ENCODE measurements around the gene RNF10. TPM values are rescaled to one million over a fixed set of nuclear protein-coding genes. Genes with fewer than 3 reads are reported as not detected.

Gene RNF10
- total RNA-seq, 1 experiment from 2014 or later: 79.7 TPM

DNA sequence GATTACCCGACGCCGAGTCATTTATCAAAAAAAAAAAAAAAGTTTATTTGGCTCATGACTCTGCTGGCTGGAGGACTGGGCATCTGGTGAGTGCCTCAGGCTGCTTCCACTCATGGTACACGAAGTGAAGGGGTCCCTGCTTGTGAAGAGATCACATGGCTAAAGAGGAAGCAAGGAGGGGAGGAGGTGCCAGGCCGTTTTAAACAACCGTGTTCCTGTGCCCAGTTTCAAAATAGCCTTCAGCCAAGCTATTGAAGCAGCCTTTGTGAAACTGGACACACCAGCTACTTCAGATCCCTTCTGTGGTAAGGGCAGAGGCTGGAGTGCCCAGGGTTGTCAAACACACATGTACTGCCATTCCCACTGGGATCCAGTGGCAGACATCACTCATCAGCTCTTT is 39.4 kb downstream of the RNF10 start:
- BruUV-seq (replicated peaks): no TSS peak
- ATAC-seq (no peak), DNase-seq (no peak)
- H3K27ac ChIP-seq (ENCODE audit: low read length): no peak overlapping the region
- no peak overlapping the region for H3K4me3 ChIP-seq (ENCODE audit: low read length)
- no peaks in the 10 kb centered on the region for H4K20me1 ChIP-seq (ENCODE audit: low read length)
- H3K4me1 ChIP-seq (ENCODE audit: insufficient read depth, low read length): no peaks in the 10 kb centered on the region
- POLR2A ChIA-PET (ENCODE audit: unreplicated experiment): no interaction called here
- no peaks in the 10 kb centered on the region for H3K9me2 ChIP-seq (replicated peaks; ENCODE audit: low read length)
- peaks cover 83% of the 10 kb centered on the region for H3K36me3 ChIP-seq (ENCODE audit: low read depth, low read length)
- H2AFZ ChIP-seq (ENCODE audit: low read length): no peak overlapping the region
- no peaks in the 10 kb centered on the region for H3K27me3 ChIP-seq (ENCODE audit: low read length)
- H3K4me2 ChIP-seq (ENCODE audit: low read length): no peak overlapping the region
- no peak for TF ChIP-seq EZH2 (IDR thresholded peaks at IDR 0.05; ENCODE audit: low read length, unreplicated experiment)
- CTCF ChIA-PET: no interaction called here
- H3F3A ChIP-seq (ENCODE audit: low read length, unreplicated experiment): peaks cover 11% of the 10 kb centered on the region
- no peaks in the 10 kb centered on the region for H3K9me3 ChIP-seq (ENCODE audit: low read length)
- no peak overlapping the region for H3K9ac ChIP-seq (ENCODE audit: low read length)
- intact Hi-C loops (cut with micrococcal nuclease): no loop called here
- H3K79me2 ChIP-seq (ENCODE audit: low read length): no peaks in the 10 kb centered on the region

- peaks cover 84% of the 10 kb centered on the region for H3K36me3 ChIP-seq (ENCODE audit: low read depth, low read length)
- intact Hi-C loops (cut with micrococcal nuclease): no loop called here
- no peaks in the 10 kb centered on the region for H3K9me2 ChIP-seq (replicated peaks; ENCODE audit: low read length)
Measured at GRCh38 chr12:120574106-120574505, 40.0 kb downstream of the RNF10 start.

GRCh38 chr12:120579179-120579578 is 45.0 kb downstream of the RNF10 start:
- Histone ChIP-seq H4K20me1 (ENCODE audit: low read length) (no peaks in the 10 kb centered on the region), H3K4me3 (ENCODE audit: low read length) (no peak overlapping the region), H3K27me3 (ENCODE audit: low read length) (no peaks in the 10 kb centered on the region), H3K4me2 (ENCODE audit: low read length) (no peak overlapping the region), H3K36me3 (ENCODE audit: low read depth, low read length) (peaks cover 49% of the 10 kb centered on the region), H3K27ac (ENCODE audit: low read length) (no peak overlapping the region), H3K4me1 (ENCODE audit: insufficient read depth, low read length) (peaks cover 14% of the 10 kb centered on the region), H3F3A (ENCODE audit: low read length, unreplicated experiment) (peaks cover 8% of the 10 kb centered on the region), H3K9me2 (replicated peaks; ENCODE audit: low read length) (no peaks in the 10 kb centered on the region), H3K79me2 (ENCODE audit: low read length) (peaks cover 23% of the 10 kb centered on the region), H2AFZ (ENCODE audit: low read length) (no peak overlapping the region), H3K9ac (ENCODE audit: low read length) (no peak overlapping the region), H3K9me3 (ENCODE audit: low read length) (no peaks in the 10 kb centered on the region)
- intact Hi-C loops (cut with micrococcal nuclease): no loop called here
- DNase-seq (no peak), ATAC-seq (no peak)
- BruUV-seq (replicated peaks): no TSS peak
- CTCF ChIA-PET: no interaction called here
- TF ChIP-seq EZH2 (IDR thresholded peaks at IDR 0.05; ENCODE audit: low read length, unreplicated experiment) (no peak), EZH2phosphoT487 (IDR thresholded peaks at IDR 0.05; ENCODE audit: borderline replicate concordance, low read length) (no peak), CTCF (conservative IDR thresholded peaks at IDR 0.05; ENCODE audit: low read depth, low read length) (no peak)
- POLR2A ChIA-PET (ENCODE audit: unreplicated experiment): no interaction called here

More at GRCh38 chr12:120574106-120574505, 40.0 kb downstream of the RNF10 start:
- BruUV-seq (replicated peaks): no TSS peak
- Histone ChIP-seq H3K27ac (ENCODE audit: low read length) (no peak overlapping the region), H2AFZ (ENCODE audit: low read length) (no peak overlapping the region), H3K4me1 (ENCODE audit: insufficient read depth, low read length) (no peaks in the 10 kb centered on the region), H3K27me3 (ENCODE audit: low read length) (no peaks in the 10 kb centered on the region), H3K9ac (ENCODE audit: low read length) (no peak overlapping the region), H3K4me3 (ENCODE audit: low read length) (no peak overlapping the region), H4K20me1 (ENCODE audit: low read length) (no peaks in the 10 kb centered on the region), H3F3A (ENCODE audit: low read length, unreplicated experiment) (peaks cover 11% of the 10 kb centered on the region), H3K4me2 (ENCODE audit: low read length) (no peak overlapping the region), H3K79me2 (ENCODE audit: low read length) (peaks cover 2% of the 10 kb centered on the region; the same call in 1 of the 2 replicates), H3K9me3 (ENCODE audit: low read length) (no peaks in the 10 kb centered on the region)
- POLR2A ChIA-PET (ENCODE audit: unreplicated experiment): no interaction called here
- no peak for DNase-seq
- ATAC-seq: no peak
- no peak for TF ChIP-seq EZH2phosphoT487 (IDR thresholded peaks at IDR 0.05; ENCODE audit: borderline replicate concordance, low read length)
- TF ChIP-seq EZH2 (IDR thresholded peaks at IDR 0.05; ENCODE audit: low read length, unreplicated experiment): no peak
- TF ChIP-seq CTCF (conservative IDR thresholded peaks at IDR 0.05; ENCODE audit: low read depth, low read length): no peak
- CTCF ChIA-PET: no interaction called here
